HG03354 (cell line): ENCODE data around the gene NEURL3.

Experiments used
- ATAC-seq: cut with Tn5 transposase; IDR thresholded peaks from one replicate; pipeline ENCODE4 v1.9.1; 2021; ENCODE audit warnings: mild to moderate bottlenecking; ENCODE audit not compliant: unreplicated experiment, poor library complexity, severe bottlenecking

The NEURL3 gene

GRCh38 chr2:96447726-96448125 lies 57.4 kb downstream of the NEURL3 start:
- ATAC-seq = no peak
